IPS-NIHi7 (cell line): ENCODE measurements around the gene GAL3ST1.
"Not testable (repeated sequence)": the region's sequence is repeated elsewhere in the genome, so short reads cannot be mapped to it uniquely, and the experiment has no call there.

ENCODE experiments used
- DNase-seq: peaks from one replicate; pipeline ENCODE4 v3.0.0; 2012; ENCODE audit warnings: mixed read lengths; ENCODE audit errors: extremely low spot score

The GAL3ST1 gene

GRCh38 chr22:30574095-30574981 is at the start of gene GAL3ST1:
TSS of gene GAL3ST1 (minus strand) at chr22:30574665. CDS start at chr22:30557392, 17,273 bp downstream.
- peak; percentile 92 for DNase-seq

GRCh38 chr22:30619909-30620308 is 45.4 kb upstream of the GAL3ST1 start:
- not testable (repeated sequence) for DNase-seq

GRCh38 chr22:30617819-30618218 is 43.4 kb upstream of the GAL3ST1 start:
- no peak for DNase-seq

- no peak for DNase-seq
Measured at GRCh38 chr22:30615543-30615954, 41.1 kb upstream of the GAL3ST1 start.

- no peak for DNase-seq
Measured at GRCh38 chr22:30614879-30615278, 40.4 kb upstream of the GAL3ST1 start.

GRCh38 chr22:30614268-30614667 is 39.8 kb upstream of the GAL3ST1 start:
- no peak for DNase-seq

- DNase-seq: no peak
Measured at GRCh38 chr22:30612789-30613188, 38.3 kb upstream of the GAL3ST1 start.

GRCh38 chr22:30611197-30611596 is 36.7 kb upstream of the GAL3ST1 start:
- no peak for DNase-seq

- DNase-seq: no peak
Measured at GRCh38 chr22:30610299-30610698, 35.8 kb upstream of the GAL3ST1 start.

GRCh38 chr22:30609260-30610185 is 35.1 kb upstream of the GAL3ST1 start:
- DNase-seq: peak; percentile 65

GRCh38 chr22:30607939-30608338 is 33.5 kb upstream of the GAL3ST1 start:
- DNase-seq: no peak

- DNase-seq: no peak
Measured at GRCh38 chr22:30607300-30607930, 33.0 kb upstream of the GAL3ST1 start.

GRCh38 chr22:30606455-30607299 is 32.2 kb upstream of the GAL3ST1 start, which contains the start of gene TCN2:
TSS of gene TCN2 (plus strand) at chr22:30607174. CDS start at chr22:30607332, 158 bp downstream.
- peak; percentile 87 for DNase-seq

- DNase-seq: peak; percentile 46
Measured at GRCh38 chr22:30605449-30606110, 31.1 kb upstream of the GAL3ST1 start.

- no peak for DNase-seq
Measured at GRCh38 chr22:30604723-30605122, 30.3 kb upstream of the GAL3ST1 start.

- DNase-seq: no peak
Measured at GRCh38 chr22:30603801-30604200, 29.3 kb upstream of the GAL3ST1 start.

- no peak for DNase-seq
Measured at GRCh38 chr22:30602049-30602448, 27.6 kb upstream of the GAL3ST1 start.

GRCh38 chr22:30601464-30601863 is 27.0 kb upstream of the GAL3ST1 start:
- DNase-seq: no peak

GRCh38 chr22:30600921-30601320 is 26.5 kb upstream of the GAL3ST1 start:
- DNase-seq: no peak

GRCh38 chr22:30598986-30599385 is 24.5 kb upstream of the GAL3ST1 start:
- no peak for DNase-seq
